GM21723 (cell line): ENCODE results near the gene CDCA4.

Experiments
- ATAC-seq: cut with Tn5 transposase; IDR thresholded peaks from one replicate; pipeline ENCODE4 v1.9.1; 2021; ENCODE audit warnings: mild to moderate bottlenecking, moderate library complexity; ENCODE audit not compliant: unreplicated experiment

The CDCA4 gene

DNA sequence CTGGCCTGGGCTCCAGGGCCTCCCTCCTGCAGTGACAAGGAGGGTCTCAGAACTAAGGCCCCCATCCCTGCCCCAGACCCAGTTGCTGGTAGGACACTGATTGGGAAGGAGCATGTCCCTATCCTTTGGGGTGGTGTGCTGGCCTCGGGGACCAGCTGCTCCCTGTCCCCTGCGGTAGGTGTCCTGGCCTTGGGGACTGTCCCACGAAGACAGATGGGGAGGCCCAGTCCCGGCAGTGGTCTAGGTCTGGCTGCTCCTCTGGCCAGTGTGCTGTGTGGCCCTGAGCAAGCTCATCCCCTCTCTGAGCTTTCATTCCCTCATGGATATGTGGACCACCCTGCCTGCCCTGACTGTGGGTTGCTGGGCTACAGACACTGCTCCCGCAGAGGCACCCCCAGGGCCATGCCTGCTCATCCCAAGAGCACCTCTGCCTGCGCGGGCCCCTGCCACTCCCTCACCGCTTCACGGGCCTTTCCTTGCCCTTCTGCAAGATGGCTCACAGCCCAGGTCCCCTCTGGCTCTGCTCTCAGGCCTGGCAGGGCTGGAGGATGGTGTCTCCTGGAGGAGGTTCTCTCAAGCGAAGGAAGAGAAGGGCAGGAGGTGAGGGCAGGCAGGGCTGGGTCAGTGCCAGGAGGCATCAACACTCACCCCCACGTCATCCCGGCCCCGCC, 55.2 kb downstream of the CDCA4 start:
- no peak for ATAC-seq

DNA sequence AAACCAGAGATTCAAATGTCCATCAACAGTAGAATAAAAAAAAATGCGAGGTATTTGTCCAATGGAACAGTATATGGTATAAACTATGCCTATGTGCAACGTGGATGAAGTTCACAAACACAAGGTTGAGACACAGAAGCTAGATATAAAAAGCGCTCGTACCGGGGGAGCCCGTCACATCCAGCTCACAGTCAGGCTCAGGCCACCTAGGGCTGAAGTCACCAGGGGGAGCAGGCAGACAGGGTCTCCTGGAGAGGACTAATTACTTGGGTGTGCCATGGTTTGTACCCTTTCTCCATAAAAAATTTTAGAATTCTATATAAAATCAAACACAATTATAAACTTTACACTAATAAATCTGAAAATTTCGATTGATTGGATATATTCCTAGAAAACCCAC, 56.3 kb downstream of the CDCA4 start:
- no peak for ATAC-seq
